Left ventricle myocardium inferior (tissue), 1 donor: ENCODE measurements around the gene POU3F4. TPM values are rescaled to one million over a fixed set of nuclear protein-coding genes. Genes with fewer than 3 reads are reported as not detected.

ENCODE experiments used
- DNase-seq: peaks from one replicate; pipeline ENCODE4 v3.0.0-alpha.2; 2020
- H3K27ac ChIP-seq: fragments of 200-600 bp; replicated peaks from 2 replicates; pipeline ENCODE4 v1.8.0; 2021
- H3K27me3 ChIP-seq: fragments of 200-600 bp; 2 replicates; pipeline ENCODE4 v1.8.0; 2021; ENCODE audit warnings: low read depth
- H3K36me3 ChIP-seq: fragments of 200-600 bp; 2 replicates; pipeline ENCODE4 v1.8.0; 2021
- H3K4me1 ChIP-seq: fragments of 200-600 bp; 2 replicates; pipeline ENCODE4 v1.8.0; 2021
- H3K4me3 ChIP-seq: fragments of 200-600 bp; 2 replicates; pipeline ENCODE4 v1.8.0; 2021; ENCODE audit warnings: mild to moderate bottlenecking, moderate library complexity
- H3K9me3 ChIP-seq: fragments of 200-600 bp; replicated peaks from 2 replicates; pipeline ENCODE4 v1.8.0; 2021
- CTCF ChIP-seq: fragments of 200-600 bp; IDR thresholded peaks from 2 replicates; pipeline ENCODE4 v1.8.0; 2021; ENCODE audit warnings: antibody characterized with exemption, mild to moderate bottlenecking, borderline replicate concordance
- intact Hi-C: fragments of 100-400 bp; cut with micrococcal nuclease; formaldehyde crosslinking; loops from one replicate; pipeline ENCODE4 v1.11.0; 2022
- long read RNA-seq: library from polyadenylated mRNA; unstranded; transcript quantifications from one replicate; pipeline ENCODE4 v2.0.0, GENCODE V29; 2021
- total RNA-seq: library from RNA; stranded (reverse); fragmentation: NEBNext Ultra II Directional; extraction: Animal tissue kit (Norgen Biotek cat#: 25700); gene quantifications from one replicate; pipeline ENCODE4 v1.2.1, GENCODE V29; 2021
- donor health status: DM: no; HTN: yes; CAD: no; lungs with severe emphysema.

POU3F4 gene
- not detected for total RNA-seq
- long read RNA-seq = 0 reads

GRCh38 chrX:83508006-83508405 is at the start of gene POU3F4:
Gene POU3F4 (plus strand): TSS chrX:83508290. CDS start chrX:83508325, 35 bp downstream.
- Histone ChIP-seq H3K9me3 (no peaks in the 10 kb centered on the region), H3K36me3 (no peaks in the 10 kb centered on the region), H3K27ac (no peak within 1 kb of the TSS), H3K27me3 (peaks cover 94% of the 10 kb centered on the region), H3K4me1 (no peaks in the 10 kb centered on the region), H3K4me3 (peak within 1 kb of the TSS; percentile 23)
- DNase-seq = no peak
- TF ChIP-seq CTCF = no peak
- intact Hi-C loops = no loop called here

- DNase-seq = no peak
- Histone ChIP-seq H3K27ac (no peak overlapping the region), H3K27me3 (no peaks in the 10 kb centered on the region), H3K36me3 (no peaks in the 10 kb centered on the region), H3K9me3 (no peaks in the 10 kb centered on the region), H3K4me3 (no peak overlapping the region), H3K4me1 (no peaks in the 10 kb centered on the region)
- intact Hi-C loops = no loop called here
- peak; percentile 30 for TF ChIP-seq CTCF
Observed at GRCh38 chrX:83469551-83469950, 38.5 kb upstream of the POU3F4 start.

- Histone ChIP-seq H3K9me3 (no peaks in the 10 kb centered on the region), H3K4me1 (no peaks in the 10 kb centered on the region), H3K4me3 (no peak overlapping the region), H3K27ac (no peak overlapping the region), H3K36me3 (no peaks in the 10 kb centered on the region), H3K27me3 (peaks cover 6% of the 10 kb centered on the region)
- intact Hi-C loops = no loop called here
- no peak for DNase-seq
- TF ChIP-seq CTCF = no peak
Observed at GRCh38 chrX:83495898-83496297, 12.2 kb upstream of the POU3F4 start.

- H3K27ac ChIP-seq = no peak overlapping the region
- no peaks in the 10 kb centered on the region for H3K4me1 ChIP-seq
- peaks cover 41% of the 10 kb centered on the region for H3K27me3 ChIP-seq
- TF ChIP-seq CTCF = no peak
- no peak overlapping the region for H3K4me3 ChIP-seq
- no peak for DNase-seq
- no peaks in the 10 kb centered on the region for H3K36me3 ChIP-seq
- intact Hi-C loops = no loop called here
- H3K9me3 ChIP-seq = no peaks in the 10 kb centered on the region
Observed at GRCh38 chrX:83501003-83501402, 7.1 kb upstream of the POU3F4 start.

GRCh38 chrX:83501530-83501929 is 6.6 kb upstream of the POU3F4 start:
- Histone ChIP-seq H3K27ac (no peak overlapping the region), H3K27me3 (peaks cover 46% of the 10 kb centered on the region), H3K9me3 (no peaks in the 10 kb centered on the region), H3K4me3 (no peak overlapping the region), H3K4me1 (no peaks in the 10 kb centered on the region), H3K36me3 (no peaks in the 10 kb centered on the region)
- intact Hi-C loops = no loop called here
- no peak for DNase-seq
- no peak for TF ChIP-seq CTCF
